GM10266 (cell line): ENCODE measurements around the gene ARID1A.

Experiments
- DNase-seq: peaks from one replicate; pipeline ENCODE4 v3.0.0; 2012; ENCODE audit errors: extremely low spot score
- TF ChIP-seq, protein P1 (sequence below): IDR thresholded peaks from 2 replicates; pipeline ENCODE4 v1.5.1; 2012; ENCODE audit warnings: mild to moderate bottlenecking, low read depth; ENCODE audit not compliant: control insufficient read depth, insufficient read depth; ENCODE audit errors: missing control alignments

Gene ARID1A

DNA sequence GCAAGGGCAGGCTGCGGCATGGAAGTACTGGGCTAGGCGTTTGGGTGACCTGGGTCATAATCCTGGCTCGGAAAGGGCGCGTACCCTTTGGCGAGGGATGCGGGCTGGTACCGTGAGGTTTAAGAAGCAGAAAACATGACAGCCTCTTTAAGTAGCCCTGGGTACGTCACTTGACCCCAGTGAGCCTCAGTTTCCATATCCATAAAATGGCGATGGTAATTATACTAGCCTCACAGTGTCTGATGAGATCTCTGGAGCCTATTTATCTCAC is 92.6 kb downstream of the ARID1A start:
- DNase-seq: no peak
- TF ChIP-seq, protein P1, sequence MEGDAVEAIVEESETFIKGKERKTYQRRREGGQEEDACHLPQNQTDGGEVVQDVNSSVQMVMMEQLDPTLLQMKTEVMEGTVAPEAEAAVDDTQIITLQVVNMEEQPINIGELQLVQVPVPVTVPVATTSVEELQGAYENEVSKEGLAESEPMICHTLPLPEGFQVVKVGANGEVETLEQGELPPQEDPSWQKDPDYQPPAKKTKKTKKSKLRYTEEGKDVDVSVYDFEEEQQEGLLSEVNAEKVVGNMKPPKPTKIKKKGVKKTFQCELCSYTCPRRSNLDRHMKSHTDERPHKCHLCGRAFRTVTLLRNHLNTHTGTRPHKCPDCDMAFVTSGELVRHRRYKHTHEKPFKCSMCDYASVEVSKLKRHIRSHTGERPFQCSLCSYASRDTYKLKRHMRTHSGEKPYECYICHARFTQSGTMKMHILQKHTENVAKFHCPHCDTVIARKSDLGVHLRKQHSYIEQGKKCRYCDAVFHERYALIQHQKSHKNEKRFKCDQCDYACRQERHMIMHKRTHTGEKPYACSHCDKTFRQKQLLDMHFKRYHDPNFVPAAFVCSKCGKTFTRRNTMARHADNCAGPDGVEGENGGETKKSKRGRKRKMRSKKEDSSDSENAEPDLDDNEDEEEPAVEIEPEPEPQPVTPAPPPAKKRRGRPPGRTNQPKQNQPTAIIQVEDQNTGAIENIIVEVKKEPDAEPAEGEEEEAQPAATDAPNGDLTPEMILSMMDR: no peak

DNA sequence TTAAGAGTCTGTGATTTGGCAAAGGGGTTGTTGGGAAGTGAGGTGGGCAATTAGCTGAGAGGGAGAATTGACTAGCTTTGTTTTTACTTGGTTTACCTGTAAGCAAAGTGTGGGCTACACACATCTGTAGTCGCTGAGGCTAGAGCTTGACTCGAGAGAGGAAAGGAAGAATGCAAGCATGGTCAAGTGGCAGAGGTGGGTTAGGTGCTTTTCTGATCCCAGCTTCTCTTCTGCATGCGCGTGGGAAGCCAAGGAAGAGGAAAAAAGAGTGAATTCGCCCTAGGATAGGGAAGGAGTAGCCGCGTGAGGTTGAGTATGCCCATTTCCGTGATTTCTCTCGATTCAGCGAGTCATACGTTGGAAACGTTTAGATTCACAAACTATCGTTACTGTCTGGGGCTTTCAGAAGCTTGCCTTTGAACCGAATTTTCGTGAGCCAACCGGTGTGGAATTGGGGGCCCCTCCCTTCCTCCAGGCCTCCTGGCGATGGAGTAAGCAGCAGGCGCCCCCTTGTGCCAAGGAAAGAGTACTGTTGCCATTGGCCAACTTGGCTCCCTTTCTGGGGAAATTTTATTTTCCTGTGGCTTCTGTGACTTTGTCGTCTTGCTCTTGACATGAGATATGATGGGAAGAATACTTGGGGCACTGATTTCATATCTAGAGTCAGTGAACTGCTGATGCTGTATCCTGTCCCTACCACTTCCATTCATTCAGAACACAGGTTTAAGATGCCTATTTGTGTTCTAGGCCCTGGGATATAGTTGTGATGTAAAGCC is 93.2 kb downstream of the ARID1A start:
- DNase-seq: peak; percentile 85
- TF ChIP-seq, protein P1: peak; percentile 91

DNA sequence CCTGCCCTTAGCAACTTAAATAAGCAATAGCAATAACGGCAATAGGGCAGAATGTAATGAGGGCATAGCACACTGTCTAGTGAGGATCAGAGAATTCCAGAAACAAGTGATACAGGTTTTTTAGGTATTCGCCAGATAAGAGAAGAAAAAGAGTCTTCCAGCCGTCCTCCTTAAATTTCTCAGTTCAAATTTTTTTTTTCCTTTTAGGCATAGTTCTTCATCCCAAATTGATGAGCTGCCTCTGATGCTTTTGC is 93.7 kb downstream of the ARID1A start:
- no peak for DNase-seq
- TF ChIP-seq, protein P1: no peak

DNA sequence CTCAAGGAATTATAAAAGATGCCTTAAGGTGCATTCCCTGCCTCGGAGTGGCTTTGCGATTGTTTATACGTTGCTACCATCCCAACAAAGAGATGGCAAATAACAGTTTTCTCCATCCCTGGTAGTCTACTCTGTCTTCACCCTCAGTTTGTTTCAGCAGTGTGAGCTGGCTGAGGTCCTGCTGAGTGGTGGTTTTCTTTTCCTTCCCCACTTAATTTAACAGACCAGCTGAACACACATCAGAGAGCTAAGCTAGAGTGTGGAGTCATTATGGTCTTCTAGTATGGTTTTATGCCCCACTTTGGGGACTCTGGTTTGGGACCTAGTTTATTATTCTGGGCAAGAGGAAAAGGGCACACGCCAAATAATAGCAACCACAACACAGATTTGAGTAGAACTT is 94.1 kb downstream of the ARID1A start:
- TF ChIP-seq, protein P1: peak; percentile 1

DNA sequence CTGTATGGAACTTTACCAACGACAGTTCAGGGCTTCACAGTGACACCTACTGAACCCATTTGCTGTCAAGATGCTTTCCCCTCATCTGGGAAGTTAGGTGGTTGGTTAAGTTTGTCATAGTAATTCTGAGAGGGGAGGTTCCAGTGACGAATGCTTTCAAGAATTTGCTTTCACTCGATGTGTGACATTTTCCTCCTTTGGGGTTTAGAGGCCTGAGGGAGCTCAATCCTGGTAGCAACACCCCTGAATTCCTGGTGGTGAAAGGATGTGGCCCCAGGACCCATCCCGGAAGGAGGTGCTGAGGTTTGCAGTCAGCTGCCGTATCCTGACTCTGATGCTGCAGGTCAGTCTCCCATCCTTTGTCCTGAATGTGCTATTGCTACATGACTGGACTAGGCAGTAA is 94.7 kb downstream of the ARID1A start:
- TF ChIP-seq, protein P1: no peak
- DNase-seq: peak; percentile 72

More for the DNA sequence above, 94.1 kb downstream of the ARID1A start:
- no peak for DNase-seq

DNA sequence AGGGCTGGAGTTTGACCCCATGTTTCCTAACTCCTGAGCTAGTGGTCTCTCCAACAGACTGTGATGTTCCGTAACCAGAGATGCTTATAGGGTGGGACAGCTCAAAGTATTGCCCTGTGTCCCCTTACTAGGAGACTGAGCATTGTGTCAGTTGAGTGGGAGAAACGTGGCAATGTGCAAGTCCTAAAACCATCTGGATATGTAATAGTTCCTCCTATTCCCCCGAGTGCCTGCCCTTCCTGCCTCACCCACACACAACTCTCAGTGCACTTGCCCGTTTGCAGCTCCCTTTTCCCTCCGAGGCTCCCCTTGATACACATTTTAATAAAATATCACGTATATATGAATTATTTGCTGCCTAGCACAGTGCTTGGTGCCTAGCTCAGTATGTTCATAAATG is 95.3 kb downstream of the ARID1A start:
- TF ChIP-seq, protein P1: no peak
- DNase-seq: no peak

DNA sequence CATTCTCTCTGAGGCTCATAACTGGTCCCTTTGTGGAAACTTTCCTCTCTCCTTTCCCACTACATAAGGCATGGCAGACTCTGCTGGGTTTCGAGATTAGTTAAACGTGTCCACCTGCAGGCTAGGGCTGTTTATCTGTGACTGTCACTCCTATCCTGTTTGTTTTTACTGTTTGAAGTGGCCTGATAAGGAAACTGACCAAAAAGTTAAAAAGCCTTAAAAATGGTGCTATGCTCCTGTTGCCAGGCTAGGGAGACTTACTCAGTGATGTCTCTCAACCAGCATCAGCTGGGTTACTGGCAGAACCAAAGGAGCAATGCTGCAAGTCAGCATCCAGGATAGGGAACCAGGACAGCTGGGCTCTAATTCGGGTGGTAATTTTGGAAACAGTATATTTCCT is 95.8 kb downstream of the ARID1A start:
- TF ChIP-seq, protein P1: no peak
- DNase-seq: no peak
